Heart left ventricle (tissue), 16 donors: ENCODE data around the gene ZNF423. TPM values are rescaled to one million over a fixed set of nuclear protein-coding genes. Genes with fewer than 3 reads are reported as not detected.

Source experiments
- ATAC-seq, 4 donors: fragments of 200-7000 bp; cut with Tn5 transposase; one replicate each; pipeline ENCODE4 v1.9.1; 2020 to 2022; ENCODE audit warnings: moderate library complexity in 4 of 4, mild to moderate bottlenecking in 3 of 4, moderate number of reproducible peaks in 1 of 4
- DNase-seq, 5 donors: peaks; one replicate each; pipeline ENCODE4 v3.0.0-alpha.2; 2020
- H3K27ac ChIP-seq, 12 donors: fragments of 200-600 bp; sonication (generic) in 4 of 12; one replicate each; pipeline versions ENCODE4 v1.5.0 to v1.8.0; 2016 to 2022; ENCODE audit warnings: mild to moderate bottlenecking in 2 of 12
- H3K27me3 ChIP-seq, 9 donors: fragments of 200-600 bp; sonication (generic) in 2 of 9; one replicate each; pipeline versions ENCODE4 v1.5.1 to v1.8.0; 2016 to 2022; ENCODE audit warnings: mild to moderate bottlenecking in 3 of 9
- H3K36me3 ChIP-seq, 9 donors: fragments of 200-600 bp; sonication (generic) in 2 of 9; one replicate each; pipeline versions ENCODE4 v1.5.0 to v1.8.0; 2018 to 2022; ENCODE audit warnings: mild to moderate bottlenecking in 2 of 9
- H3K4me1 ChIP-seq, 12 donors: fragments of 200-600 bp; sonication (generic) in 4 of 12; one replicate each; pipeline versions ENCODE4 v1.5.0 to v1.8.0; 2016 to 2022; ENCODE audit warnings: mild to moderate bottlenecking in 3 of 12
- H3K4me3 ChIP-seq, 12 donors: fragments of 200-600 bp; sonication (generic) in 4 of 12; one replicate each; pipeline versions ENCODE4 v1.5.0 to v1.8.0; 2017 to 2022; ENCODE audit warnings: mild to moderate bottlenecking in 9 of 12, moderate library complexity in 4 of 12
- H3K9me3 ChIP-seq, 12 donors: fragments of 200-600 bp; sonication (generic) in 4 of 12; one replicate each; pipeline versions ENCODE4 v1.5.0 to v1.8.0; 2016 to 2022; ENCODE audit warnings: mild to moderate bottlenecking in 1 of 12
- POLR2A ChIP-seq, 2 donors: fragments of 450-650 bp; IDR thresholded peaks; one replicate each; pipeline ENCODE4 v1.6.1; 2017; ENCODE audit warnings: antibody characterized with exemption in 2 of 2, mild to moderate bottlenecking in 2 of 2, moderate library complexity in 2 of 2
- WGBS, 4 donors: extraction: QIAGEN DNeasy Blood & Tissue Kit in 2 of 4; methylation state at CpG; one replicate each; pipeline versions ENCODE4 v1.1.5 to v1.1.7; 2013 to 2018; 5-methylcytosine and 5-hydroxymethylcytosine counted together
- intact Hi-C, 10 donors: fragments of 100-400 bp; cut with DNase I; formaldehyde crosslinking; loops; one replicate each; pipeline versions ENCODE4 v1.11.1 to v1.14.2; 2022
- polyA plus RNA-seq, 2 donors: library from polyadenylated mRNA; stranded (reverse); fragments of 200-250 nt; gene quantifications; one replicate each; pipeline ENCODE4 v1.2.3, GENCODE V29; 2013
- total RNA-seq, 9 donors: library from RNA; depleted of rRNA in 2 of 9; stranded (reverse); fragments of >200 nt in 2 of 9; fragmentation: NEBNext Ultra II Directional in 3 of 9; extraction: Animal tissue kit (Norgen Biotek cat#: 25700) in 3 of 9; gene quantifications; one replicate each; pipeline versions ENCODE4 v1.1.0 to v1.2.4, GENCODE V29; 2016 to 2023
- TF ChIP-seq, protein P1 (sequence below), 12 donors: fragments of 200-600 bp; sonication (generic) in 4 of 12; IDR thresholded peaks; one replicate each; pipeline versions ENCODE4 v1.5.0 to v1.8.0; 2018 to 2022; ENCODE audit warnings: antibody characterized with exemption in 12 of 12, mild to moderate bottlenecking in 5 of 12
- donor health status: ischemic (EF 13 %, LVEDD 7.1; RV severe dilation, severe dysfunction).
- donor health status: healthy with polysubstance abuse.
- donor health status: DM: no; HTN: yes; CAD: no.
- donor health status: DM: no; HTN: no; CAD: no.
- donor health status: ischemic (EF 25% LVEDD 6.9; RV normal size, moderate dysfunction).
- donor health status: ischemic (EF 25% LVEDD 5.7; RV mildly dilated, moderate dysfunction).
- donor health status: healthy.
- donor health status: DM: yes; HTN: yes; CAD: no.
- donor health status: ischemic (EF 35%, LVEDD 5.7; RV mildly dilated, moderate dysfunction).
- donor health status: nonischemic (EF 11% LVEDD 7.7; RV severe dilation, severe dysfunction).
- donor health status: DM: yes; HTN: yes; CAD: no.
- donor health status: PGD.
- donor health status: ischemic (EF 29% LVEDD 5.4; RV normal size, mild dysfunction).
- donor health status: nonischemic (EF 23%, LVEDD 6.1; RV moderate dilation, normal function).

ZNF423 gene
- total and polyA plus RNA-seq, 11 donors = 1.8 to 10.4 (median 5.7) TPM

DNA sequence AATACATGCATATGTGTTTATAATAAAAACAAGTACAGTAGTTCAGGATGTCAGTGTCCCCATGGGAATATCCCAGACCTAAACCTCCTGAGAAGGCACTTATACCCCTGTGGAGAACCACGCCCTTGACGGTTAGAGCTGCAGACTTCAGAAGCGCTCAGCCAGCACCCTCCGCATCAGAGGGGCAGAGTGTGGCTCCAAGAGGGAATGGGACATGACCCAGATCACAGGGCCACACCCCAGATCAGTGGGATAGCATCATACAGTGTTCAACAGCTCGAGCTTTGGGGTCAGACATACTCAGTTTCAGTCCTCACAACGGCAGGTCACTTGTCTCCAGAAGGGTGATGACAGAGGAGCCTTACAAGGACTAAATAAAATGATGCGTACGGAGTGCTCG is 45.8 kb upstream of the ZNF423 start:
- peaks cover 0 to 3% (median 0%) of the 10 kb centered on the region in 9 donors for H3K27me3 ChIP-seq
- DNase-seq (no peak), ATAC-seq (no peak)
- H3K36me3 ChIP-seq = no peaks in the 10 kb centered on the region
- no peak overlapping the region for H3K27ac ChIP-seq
- no peak overlapping the region for H3K4me3 ChIP-seq
- intact Hi-C loops = no loop called here
- no peaks in the 10 kb centered on the region for H3K4me1 ChIP-seq
- TF ChIP-seq, protein P1, sequence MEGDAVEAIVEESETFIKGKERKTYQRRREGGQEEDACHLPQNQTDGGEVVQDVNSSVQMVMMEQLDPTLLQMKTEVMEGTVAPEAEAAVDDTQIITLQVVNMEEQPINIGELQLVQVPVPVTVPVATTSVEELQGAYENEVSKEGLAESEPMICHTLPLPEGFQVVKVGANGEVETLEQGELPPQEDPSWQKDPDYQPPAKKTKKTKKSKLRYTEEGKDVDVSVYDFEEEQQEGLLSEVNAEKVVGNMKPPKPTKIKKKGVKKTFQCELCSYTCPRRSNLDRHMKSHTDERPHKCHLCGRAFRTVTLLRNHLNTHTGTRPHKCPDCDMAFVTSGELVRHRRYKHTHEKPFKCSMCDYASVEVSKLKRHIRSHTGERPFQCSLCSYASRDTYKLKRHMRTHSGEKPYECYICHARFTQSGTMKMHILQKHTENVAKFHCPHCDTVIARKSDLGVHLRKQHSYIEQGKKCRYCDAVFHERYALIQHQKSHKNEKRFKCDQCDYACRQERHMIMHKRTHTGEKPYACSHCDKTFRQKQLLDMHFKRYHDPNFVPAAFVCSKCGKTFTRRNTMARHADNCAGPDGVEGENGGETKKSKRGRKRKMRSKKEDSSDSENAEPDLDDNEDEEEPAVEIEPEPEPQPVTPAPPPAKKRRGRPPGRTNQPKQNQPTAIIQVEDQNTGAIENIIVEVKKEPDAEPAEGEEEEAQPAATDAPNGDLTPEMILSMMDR (IDR thresholded peaks at IDR 0.05) = no peak
- H3K9me3 ChIP-seq = no peaks in the 10 kb centered on the region
- 88 to 91% (median 90%) methylated on average over 9 of the region's 9 CpGs for WGBS, 4 donors

DNA sequence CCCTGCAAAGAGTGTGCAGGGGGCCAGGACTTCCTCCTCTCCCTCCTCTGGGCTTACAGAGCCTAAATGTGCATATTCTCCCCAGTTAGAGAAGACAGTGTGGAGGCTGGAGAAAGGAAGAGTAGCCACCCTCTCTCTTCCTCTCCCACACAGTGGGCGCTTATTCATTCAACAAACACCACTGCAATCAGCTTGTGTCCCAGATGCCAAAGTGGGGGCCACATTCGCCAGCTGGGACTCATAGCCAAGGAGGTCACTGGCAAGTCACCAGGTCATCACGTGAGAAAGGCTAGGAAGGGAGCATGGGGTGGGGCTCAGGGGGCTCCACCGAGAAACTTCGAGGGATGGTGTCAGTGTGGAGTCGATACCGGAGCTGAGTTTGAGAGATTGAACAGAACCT is 45.0 kb upstream of the ZNF423 start:
- Histone ChIP-seq H3K4me3 (no peak overlapping the region), H3K36me3 (no peaks in the 10 kb centered on the region), H3K27me3 (peaks cover 0 to 5% (median 0%) of the 10 kb centered on the region in 9 donors), H3K27ac (no peak overlapping the region), H3K4me1 (no peaks in the 10 kb centered on the region), H3K9me3 (no peaks in the 10 kb centered on the region)
- 79 to 89% (median 84%) methylated on average over 7 of the region's 7 CpGs for WGBS, 4 donors
- intact Hi-C loops = no loop called here
- TF ChIP-seq, protein P1 (IDR thresholded peaks at IDR 0.05) = no peak
- TF ChIP-seq POLR2A (IDR thresholded peaks at IDR 0.05) = no peak
- ATAC-seq (no peak), DNase-seq (no peak)

DNA sequence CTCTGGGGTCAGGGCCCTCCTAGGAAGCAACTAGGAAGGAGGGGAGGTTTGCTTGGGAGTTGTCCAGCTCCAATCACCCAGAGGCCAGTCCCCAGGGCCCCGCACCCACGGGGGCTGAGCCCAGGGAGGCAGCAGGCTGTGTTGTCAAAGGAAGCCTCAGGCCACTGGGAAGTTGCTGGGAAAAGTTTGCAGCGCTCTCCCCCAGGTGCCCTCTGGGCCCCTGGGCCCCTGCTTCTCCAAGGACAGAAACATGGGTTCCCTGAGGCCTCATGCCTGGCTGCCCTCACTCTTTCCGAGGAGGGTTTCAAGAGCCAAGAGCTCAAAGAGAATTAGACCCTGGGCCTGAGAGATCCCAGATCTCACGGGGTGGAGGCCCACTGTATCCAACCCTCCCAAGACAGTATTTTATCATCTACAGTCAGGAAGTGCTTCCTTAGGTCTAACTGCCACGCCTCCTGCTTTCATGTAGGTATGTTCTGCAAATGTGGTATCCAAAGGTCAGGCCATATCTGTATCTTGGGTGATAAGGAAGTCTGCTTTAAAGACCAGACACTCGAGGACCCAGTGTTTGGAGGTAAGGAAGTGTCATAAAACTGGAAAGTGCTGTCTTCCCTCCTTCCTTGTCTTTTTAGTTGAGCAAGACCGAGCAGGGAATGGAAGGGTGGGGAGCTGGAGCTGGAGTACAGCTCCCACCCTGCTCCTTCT is 44.2 kb upstream of the ZNF423 start:
- H3K36me3 ChIP-seq = no peaks in the 10 kb centered on the region
- H3K27me3 ChIP-seq = peaks cover 0 to 9% (median 0%) of the 10 kb centered on the region in 9 donors
- no peak for DNase-seq
- TF ChIP-seq, protein P1 (IDR thresholded peaks at IDR 0.05) = no peak
- TF ChIP-seq POLR2A (IDR thresholded peaks at IDR 0.05) = no peak
- ATAC-seq = no peak
- intact Hi-C loops = no loop called here
- H3K9me3 ChIP-seq = no peaks in the 10 kb centered on the region
- WGBS, 4 donors = 73 to 81% (median 75%) methylated on average over 5 to 8 of the region's 8 CpGs
- no peaks in the 10 kb centered on the region for H3K4me1 ChIP-seq
- H3K4me3 ChIP-seq = no peak overlapping the region
- no peak overlapping the region for H3K27ac ChIP-seq

DNA sequence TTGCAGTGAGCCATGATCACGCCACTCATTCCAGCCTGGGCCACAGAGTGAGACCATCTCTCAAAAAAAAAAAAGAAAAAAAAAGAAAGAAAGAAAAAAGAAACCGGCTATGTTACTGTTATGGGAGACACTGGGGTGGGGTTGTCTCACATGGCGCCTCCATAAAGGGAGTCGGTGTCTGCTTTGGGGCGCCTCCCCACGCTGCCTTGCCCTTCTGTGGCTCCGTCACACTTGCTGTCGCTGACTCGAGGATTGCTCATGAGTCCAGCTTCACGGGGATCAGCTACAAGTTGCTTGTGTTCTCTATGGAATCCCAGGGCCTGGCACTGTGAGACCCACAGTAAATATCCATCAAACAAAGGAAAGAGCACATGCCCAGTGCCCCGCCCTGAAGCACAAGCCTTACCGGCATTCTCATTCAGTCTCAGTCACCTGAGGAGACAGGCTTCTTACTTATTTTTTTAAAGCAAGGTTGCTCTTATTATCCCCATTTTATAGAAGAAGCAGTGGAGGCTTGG is 40.6 kb upstream of the ZNF423 start:
- 88 to 93% (median 91%) methylated on average over 12 of the region's 12 CpGs for WGBS, 4 donors
- Histone ChIP-seq H3K4me1 (no peaks in the 10 kb centered on the region), H3K36me3 (no peaks in the 10 kb centered on the region), H3K9me3 (no peaks in the 10 kb centered on the region), H3K4me3 (no peak overlapping the region), H3K27ac (no peak overlapping the region), H3K27me3 (peaks cover 0 to 9% (median 0%) of the 10 kb centered on the region in 9 donors)
- DNase-seq (no peak), ATAC-seq (no peak)
- intact Hi-C loops = no loop called here
- TF ChIP-seq POLR2A (IDR thresholded peaks at IDR 0.05) = no peak
- TF ChIP-seq, protein P1 (IDR thresholded peaks at IDR 0.05) = no peak
